AG08396 (cell line): ENCODE measurements around the gene LTBP4.

Source experiments
- DNase-seq: peaks from one replicate; pipeline ENCODE4 v3.0.0; 2012; ENCODE audit warnings: low spot score, mixed read lengths

The LTBP4 gene

GRCh38 chr19:40596608-40597328 lies 4.4 kb upstream of the LTBP4 start:
- peak; percentile 95 for DNase-seq

DNA sequence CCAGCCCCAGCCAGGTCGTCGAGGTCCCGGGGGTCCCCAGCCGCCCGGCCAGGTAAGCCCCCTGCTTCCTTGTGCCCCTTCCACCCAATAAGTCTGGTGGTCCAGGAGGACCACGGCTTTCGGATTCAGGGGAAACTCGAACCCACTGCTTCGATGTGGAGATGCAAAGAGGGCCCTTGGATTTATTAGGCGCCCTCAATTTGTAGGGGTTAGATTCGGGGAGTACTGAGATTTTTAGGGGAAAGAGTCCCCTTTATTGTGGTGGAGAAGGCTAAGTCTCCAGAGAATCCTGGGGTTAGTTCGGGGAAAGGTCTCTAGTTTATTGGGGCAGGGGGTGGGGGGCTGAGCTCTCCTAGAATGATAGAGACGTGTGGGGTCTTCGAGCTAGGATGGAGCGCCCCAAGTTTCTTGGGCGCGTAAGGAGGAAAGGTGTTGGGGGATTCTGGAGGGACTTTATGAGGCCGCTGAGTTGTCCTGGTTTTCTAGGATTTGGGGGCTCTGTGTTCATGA lies 3.8 kb upstream of the LTBP4 start:
- no peak for DNase-seq

- peak; percentile 89 for DNase-seq
These were observed 2.9 kb upstream of the LTBP4 start for GRCh38 chr19:40598121-40598917.

DNA sequence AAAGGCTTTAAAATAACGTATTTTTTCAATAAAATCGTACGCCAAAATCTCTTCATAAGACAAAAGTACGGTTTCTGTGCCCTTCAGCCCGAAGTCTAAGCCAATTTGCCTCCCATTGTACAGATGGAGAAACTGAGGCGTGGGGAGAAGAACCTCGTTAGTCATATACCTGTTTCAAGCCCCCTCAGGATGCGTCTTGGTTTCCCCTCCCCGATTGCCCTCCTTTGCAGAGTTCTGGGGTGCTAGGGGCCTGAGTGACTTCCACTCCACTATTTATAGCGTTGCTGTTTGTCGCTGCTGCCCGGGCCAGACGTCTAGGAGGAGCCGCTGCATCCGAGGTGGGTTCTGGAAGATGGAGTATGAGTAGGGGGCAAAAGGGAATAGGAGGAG lies 2.3 kb upstream of the LTBP4 start:
- no peak for DNase-seq

- no peak for DNase-seq
These were observed 1.8 kb upstream of the LTBP4 start for GRCh38 chr19:40599331-40599901.

DNA sequence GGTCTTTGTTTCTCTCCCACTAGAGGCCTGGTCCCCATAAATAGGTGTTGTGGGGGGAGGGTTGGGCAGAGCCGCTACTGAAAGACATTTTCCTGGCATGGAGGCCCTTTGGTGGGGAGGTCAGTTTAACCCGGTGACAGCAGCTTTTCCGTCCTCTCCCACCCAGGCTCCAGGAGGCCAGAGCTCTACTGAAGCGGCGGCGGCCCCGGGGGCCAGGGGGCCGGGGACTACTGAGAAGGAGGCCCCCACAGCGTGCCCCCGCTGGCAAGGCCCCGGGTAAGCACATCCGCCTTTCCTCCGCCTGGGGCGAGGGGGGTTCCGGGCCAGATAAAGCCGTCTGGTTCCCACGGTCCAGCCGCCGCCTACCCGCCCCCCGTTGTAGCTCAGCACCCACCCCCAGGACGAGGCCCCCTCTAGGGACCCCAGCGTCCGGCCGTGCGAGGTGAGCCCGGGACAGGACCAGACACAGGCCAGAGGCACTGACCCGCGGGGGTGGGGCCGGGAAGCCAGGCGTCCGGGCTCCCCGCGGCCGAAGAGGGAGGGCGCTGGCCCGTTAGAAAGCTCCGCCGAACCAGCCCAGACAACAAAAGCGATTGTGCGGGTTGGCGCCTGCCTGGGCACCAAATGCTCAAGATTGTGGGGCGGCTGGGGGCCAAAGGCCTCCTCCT lies 1.1 kb upstream of the LTBP4 start:
- no peak for DNase-seq

GRCh38 chr19:40600570-40601133 lies 517 bp upstream of the LTBP4 start:
- no peak for DNase-seq

DNA sequence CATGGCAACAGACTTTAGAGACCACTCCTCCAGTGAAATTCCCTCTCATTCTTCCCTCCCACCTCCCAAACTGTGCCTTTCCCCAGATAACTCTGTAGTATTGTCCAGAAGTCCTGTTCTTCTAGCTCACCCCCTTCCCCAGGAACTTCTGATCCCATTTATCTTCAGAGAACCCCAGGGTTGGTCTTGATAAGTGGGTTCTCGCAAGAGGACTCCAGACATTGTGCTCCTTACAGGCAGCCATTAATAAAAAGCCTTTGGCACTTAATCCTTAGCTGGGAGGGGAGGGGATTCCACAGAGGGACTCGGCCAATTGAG lies 1.9 kb downstream of the LTBP4 start:
- no peak for DNase-seq

DNA sequence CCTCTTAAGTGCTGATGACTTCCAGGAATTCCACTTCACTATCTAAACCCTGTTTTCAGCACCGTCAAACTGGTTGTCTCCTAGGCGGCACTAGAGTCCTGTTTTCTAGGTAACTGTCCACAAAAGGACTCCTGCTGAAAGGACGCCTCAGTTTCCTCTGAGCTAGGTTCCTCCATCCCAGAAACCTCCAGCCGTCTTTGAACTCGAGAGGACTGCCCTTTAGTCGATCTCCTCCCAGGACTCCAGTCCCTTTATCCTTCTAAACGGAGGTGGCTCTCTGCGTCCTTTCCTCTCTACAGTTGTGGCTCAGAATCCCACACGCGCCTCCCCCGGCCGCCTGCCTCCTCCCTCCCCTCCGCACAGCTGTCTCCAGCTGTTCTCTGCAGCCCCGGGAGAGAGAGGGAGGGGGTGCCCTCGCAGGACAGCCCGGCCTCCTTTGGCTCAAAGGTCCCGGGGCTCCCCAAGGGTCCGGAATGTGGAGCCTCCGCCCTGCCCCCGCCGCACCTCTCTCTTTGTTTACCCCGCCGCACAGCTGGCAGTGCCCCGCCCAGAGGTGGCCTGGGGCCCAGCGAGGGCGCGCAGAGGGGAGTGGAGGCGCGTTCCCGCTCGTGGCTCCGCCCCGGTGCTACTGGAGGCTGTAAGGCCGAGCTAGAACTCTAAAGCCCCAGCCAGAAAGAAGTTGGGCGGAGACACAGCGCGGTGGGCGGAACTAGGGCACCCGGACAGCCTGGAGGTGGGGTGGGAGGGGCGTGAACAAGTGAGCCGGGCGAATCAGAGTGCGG lies 2.4 kb downstream of the LTBP4 start:
- DNase-seq = peak; percentile 96

GRCh38 chr19:40604171-40604646 lies 3.0 kb downstream of the LTBP4 start:
- no peak for DNase-seq

DNA sequence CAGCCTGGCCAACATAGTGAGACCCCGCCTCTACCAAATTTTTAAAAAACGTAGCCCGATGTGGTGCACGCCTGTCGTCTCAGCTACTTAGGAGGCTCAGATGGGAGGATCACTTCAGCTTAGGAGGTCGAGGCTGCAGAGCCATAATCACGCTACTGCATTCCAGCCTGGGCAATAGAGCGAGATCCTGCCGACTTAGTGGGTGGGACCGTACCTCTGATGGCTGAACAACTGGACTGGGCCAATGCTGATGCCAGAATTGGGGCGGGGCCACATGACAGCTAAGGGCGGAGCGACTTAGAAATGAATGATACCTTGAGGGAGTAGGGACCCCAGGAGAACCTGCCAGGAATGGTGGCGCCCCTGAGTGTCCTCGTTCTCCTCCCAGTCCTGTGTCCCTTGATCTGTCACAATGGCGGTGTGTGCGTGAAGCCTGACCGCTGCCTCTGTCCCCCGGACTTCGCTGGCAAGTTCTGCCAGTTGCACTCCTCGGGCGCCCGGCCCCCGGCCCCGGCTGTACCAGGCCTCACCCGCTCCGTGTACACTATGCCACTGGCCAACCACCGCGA lies 3.6 kb downstream of the LTBP4 start:
- no peak for DNase-seq

- DNase-seq = peak; percentile 78
These were observed 4.2 kb downstream of the LTBP4 start for GRCh38 chr19:40605216-40605971.

GRCh38 chr19:40607311-40608239 lies 6.4 kb downstream of the LTBP4 start:
- no peak for DNase-seq

DNA sequence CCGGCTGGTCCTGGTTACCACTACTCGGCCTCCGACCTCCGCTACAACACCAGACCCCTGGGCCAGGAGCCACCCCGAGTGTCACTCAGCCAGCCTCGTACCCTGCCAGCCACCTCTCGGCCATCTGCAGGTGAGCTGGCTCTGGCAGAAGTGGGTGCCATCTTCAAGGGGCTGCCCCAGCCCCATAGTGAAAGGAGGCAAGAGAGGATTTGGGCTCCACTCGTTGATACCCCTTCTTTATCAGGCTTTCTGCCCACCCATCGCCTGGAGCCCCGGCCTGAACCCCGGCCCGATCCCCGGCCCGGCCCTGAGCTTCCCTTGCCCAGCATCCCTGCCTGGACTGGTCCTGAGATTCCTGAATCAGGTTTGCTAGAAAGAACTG lies 7.1 kb downstream of the LTBP4 start:
- DNase-seq = no peak

GRCh38 chr19:40608957-40609356 lies 7.8 kb downstream of the LTBP4 start:
- no peak for DNase-seq

DNA sequence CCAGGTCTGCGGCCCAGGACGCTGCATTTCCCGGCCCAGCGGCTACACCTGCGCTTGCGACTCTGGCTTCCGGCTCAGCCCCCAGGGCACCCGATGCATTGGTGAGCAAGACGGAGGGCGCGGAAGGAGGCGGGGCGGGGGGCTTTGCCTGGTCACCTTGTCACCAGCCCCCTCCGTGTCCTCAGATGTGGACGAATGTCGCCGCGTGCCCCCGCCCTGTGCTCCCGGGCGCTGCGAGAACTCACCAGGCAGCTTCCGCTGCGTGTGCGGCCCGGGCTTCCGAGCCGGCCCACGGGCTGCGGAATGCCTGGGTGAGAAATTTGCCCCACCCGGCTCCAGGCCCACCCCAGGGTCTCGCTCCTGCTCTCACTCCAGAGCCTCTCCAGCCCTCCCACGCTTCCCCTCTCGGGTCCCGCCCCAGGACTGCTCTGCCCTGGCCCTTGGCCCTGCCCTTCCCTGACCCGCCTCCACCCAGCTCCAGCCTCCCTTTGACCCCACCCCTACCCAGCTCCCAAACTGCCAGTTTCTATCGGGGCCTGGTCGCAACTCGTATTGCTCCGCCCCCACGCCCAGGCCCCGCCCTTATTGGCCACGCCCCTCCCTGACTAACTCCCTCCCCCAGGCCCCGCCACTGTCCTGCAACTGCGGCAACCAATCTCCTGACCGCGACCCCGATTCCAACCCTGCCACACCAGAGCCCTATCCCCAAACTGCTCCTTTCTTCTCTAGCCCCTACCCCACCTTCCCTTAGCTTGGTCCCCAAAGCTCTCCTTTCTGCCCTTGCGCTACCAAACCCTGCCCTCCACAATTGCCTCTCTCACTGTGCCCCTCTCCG lies 8.6 kb downstream of the LTBP4 start:
- peak; percentile 88 for DNase-seq

- DNase-seq = no peak
These were observed 9.4 kb downstream of the LTBP4 start for GRCh38 chr19:40610396-40611064.

DNA sequence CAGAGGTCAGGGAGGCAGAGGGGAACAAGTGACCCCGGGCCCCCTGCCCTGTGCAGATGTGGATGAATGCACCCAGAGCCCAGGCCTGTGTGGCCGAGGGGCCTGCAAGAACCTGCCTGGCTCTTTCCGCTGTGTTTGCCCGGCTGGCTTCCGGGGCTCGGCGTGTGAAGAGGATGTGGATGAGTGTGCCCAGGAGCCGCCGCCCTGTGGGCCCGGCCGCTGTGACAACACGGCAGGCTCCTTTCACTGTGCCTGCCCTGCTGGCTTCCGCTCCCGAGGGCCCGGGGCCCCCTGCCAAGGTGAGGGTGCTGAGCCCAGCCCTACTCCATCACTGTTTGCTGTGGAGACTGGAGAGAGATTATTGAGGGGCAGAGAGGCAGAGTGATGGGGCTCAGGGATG lies 9.9 kb downstream of the LTBP4 start:
- DNase-seq = no peak
